Measurements from ENCODE around the gene VTI1A.

- TF ChIP-seq, protein P1, sequence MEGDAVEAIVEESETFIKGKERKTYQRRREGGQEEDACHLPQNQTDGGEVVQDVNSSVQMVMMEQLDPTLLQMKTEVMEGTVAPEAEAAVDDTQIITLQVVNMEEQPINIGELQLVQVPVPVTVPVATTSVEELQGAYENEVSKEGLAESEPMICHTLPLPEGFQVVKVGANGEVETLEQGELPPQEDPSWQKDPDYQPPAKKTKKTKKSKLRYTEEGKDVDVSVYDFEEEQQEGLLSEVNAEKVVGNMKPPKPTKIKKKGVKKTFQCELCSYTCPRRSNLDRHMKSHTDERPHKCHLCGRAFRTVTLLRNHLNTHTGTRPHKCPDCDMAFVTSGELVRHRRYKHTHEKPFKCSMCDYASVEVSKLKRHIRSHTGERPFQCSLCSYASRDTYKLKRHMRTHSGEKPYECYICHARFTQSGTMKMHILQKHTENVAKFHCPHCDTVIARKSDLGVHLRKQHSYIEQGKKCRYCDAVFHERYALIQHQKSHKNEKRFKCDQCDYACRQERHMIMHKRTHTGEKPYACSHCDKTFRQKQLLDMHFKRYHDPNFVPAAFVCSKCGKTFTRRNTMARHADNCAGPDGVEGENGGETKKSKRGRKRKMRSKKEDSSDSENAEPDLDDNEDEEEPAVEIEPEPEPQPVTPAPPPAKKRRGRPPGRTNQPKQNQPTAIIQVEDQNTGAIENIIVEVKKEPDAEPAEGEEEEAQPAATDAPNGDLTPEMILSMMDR (IDR thresholded peaks at IDR 0.05; ENCODE audit: poor library complexity, severe bottlenecking), result no peak
- no peak for TF ChIP-seq EP300 (conservative IDR thresholded peaks at IDR 0.05; ENCODE audit: poor library complexity, severe bottlenecking)
- TF ChIP-seq POLR2AphosphoS5 (IDR thresholded peaks at IDR 0.05), result no peak
- TF ChIP-seq EZH2 (IDR thresholded peaks at IDR 0.05; ENCODE audit: borderline replicate concordance, insufficient read depth, low read length, poor library complexity, severe bottlenecking), result no peak
- TF ChIP-seq, protein P2, sequence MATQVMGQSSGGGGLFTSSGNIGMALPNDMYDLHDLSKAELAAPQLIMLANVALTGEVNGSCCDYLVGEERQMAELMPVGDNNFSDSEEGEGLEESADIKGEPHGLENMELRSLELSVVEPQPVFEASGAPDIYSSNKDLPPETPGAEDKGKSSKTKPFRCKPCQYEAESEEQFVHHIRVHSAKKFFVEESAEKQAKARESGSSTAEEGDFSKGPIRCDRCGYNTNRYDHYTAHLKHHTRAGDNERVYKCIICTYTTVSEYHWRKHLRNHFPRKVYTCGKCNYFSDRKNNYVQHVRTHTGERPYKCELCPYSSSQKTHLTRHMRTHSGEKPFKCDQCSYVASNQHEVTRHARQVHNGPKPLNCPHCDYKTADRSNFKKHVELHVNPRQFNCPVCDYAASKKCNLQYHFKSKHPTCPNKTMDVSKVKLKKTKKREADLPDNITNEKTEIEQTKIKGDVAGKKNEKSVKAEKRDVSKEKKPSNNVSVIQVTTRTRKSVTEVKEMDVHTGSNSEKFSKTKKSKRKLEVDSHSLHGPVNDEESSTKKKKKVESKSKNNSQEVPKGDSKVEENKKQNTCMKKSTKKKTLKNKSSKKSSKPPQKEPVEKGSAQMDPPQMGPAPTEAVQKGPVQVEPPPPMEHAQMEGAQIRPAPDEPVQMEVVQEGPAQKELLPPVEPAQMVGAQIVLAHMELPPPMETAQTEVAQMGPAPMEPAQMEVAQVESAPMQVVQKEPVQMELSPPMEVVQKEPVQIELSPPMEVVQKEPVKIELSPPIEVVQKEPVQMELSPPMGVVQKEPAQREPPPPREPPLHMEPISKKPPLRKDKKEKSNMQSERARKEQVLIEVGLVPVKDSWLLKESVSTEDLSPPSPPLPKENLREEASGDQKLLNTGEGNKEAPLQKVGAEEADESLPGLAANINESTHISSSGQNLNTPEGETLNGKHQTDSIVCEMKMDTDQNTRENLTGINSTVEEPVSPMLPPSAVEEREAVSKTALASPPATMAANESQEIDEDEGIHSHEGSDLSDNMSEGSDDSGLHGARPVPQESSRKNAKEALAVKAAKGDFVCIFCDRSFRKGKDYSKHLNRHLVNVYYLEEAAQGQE (IDR thresholded peaks at IDR 0.05; ENCODE audit: borderline replicate concordance), result no peak
- no peak for TF ChIP-seq RAD21 (conservative IDR thresholded peaks at IDR 0.05)
- no peak for TF ChIP-seq TAF1 (IDR thresholded peaks at IDR 0.05; ENCODE audit: low read depth)
Observed at GRCh38 chr10:112851181-112851580, 404.2 kb downstream of the VTI1A start.
